Naive thymus-derived CD4-positive, alpha-beta T cell (primary cell): ENCODE results near the gene DPPA3. TPM values are rescaled to one million over a fixed set of nuclear protein-coding genes. Genes with fewer than 3 reads are reported as not detected.
"Not testable (repeated sequence)": the region's sequence is repeated elsewhere in the genome, so short reads cannot be mapped to it uniquely, and the experiment has no call there.

Experiments used
- ATAC-seq: fragments of 150-1000 bp; cut with Tn5 transposase; 2 replicates; pipeline ENCODE4 v1.10.0; 2021; ENCODE audit warnings: mild to moderate bottlenecking, moderate library complexity
- CTCF ChIA-PET: fragments of 350-600 bp; sonication (Branson Sonifier 250); formaldehyde crosslinking; loops from one replicate; lab custom pipeline; 2021; ENCODE audit warnings: antibody characterized with exemption; lab: Charles Lee
- POLR2A ChIA-PET: fragments of 350-600 bp; sonication (Branson Sonifier 250); formaldehyde crosslinking; loops from one replicate; lab custom pipeline; 2021; ENCODE audit warnings: antibody characterized with exemption, inconsistent platforms; lab: Charles Lee
- DNase-seq, 9 donors: peaks; one replicate each; pipeline versions ENCODE4 v3.0.0 to v3.0.0-alpha.2; 2020 to 2022; ENCODE audit warnings: mixed read lengths in 1 of 9
- H3K27ac ChIP-seq: one replicate; pipeline ENCODE4 v1.7.0; 2013; ENCODE audit warnings: mild to moderate bottlenecking, low read depth, low read length, moderate library complexity
- H3K27me3 ChIP-seq, 2 donors: one replicate each; pipeline ENCODE4 v1.7.0; 2013; ENCODE audit warnings: low read length in 2 of 2, mild to moderate bottlenecking in 2 of 2, moderate library complexity in 2 of 2; ENCODE audit not compliant: control insufficient read depth in 2 of 2, insufficient read depth in 2 of 2
- H3K36me3 ChIP-seq, 3 experiments: 1 replicate in 2 of 3; 2 replicates in 1 of 3; pipeline ENCODE4 v1.7.0; 2013; ENCODE audit warnings: low read length in 3 of 3, mild to moderate bottlenecking in 3 of 3, moderate library complexity in 1 of 3; ENCODE audit not compliant: insufficient read depth in 3 of 3, control insufficient read depth in 2 of 3
- H3K4me1 ChIP-seq, 2 donors: one replicate each; pipeline ENCODE4 v1.7.0; 2013; ENCODE audit warnings: low read length in 2 of 2, mild to moderate bottlenecking in 2 of 2, moderate library complexity in 1 of 2; ENCODE audit not compliant: control insufficient read depth in 2 of 2, insufficient read depth in 2 of 2
- H3K4me3 ChIP-seq: 2 replicates; pipeline ENCODE4 v1.7.0; 2013; ENCODE audit warnings: mild to moderate bottlenecking, low read length
- H3K9me3 ChIP-seq, 3 experiments: 1 replicate in 2 of 3; 2 replicates in 1 of 3; pipeline ENCODE4 v1.7.0; 2013; ENCODE audit warnings: low read length in 3 of 3; ENCODE audit not compliant: control insufficient read depth in 2 of 3
- H3K27ac Mint-ChIP-seq, 9 donors: one replicate each; pipeline ENCODE4 v1.8.0; 2020 to 2022; ENCODE audit warnings: mixed read lengths in 9 of 9, mild to moderate bottlenecking in 8 of 9, moderate library complexity in 5 of 9, inconsistent platforms in 2 of 9
- H3K27me3 Mint-ChIP-seq, 5 donors: one replicate each; pipeline ENCODE4 v1.8.0; 2021 to 2022; ENCODE audit warnings: mixed read lengths in 5 of 5, mild to moderate bottlenecking in 1 of 5
- H3K36me3 Mint-ChIP-seq, 5 donors: one replicate each; pipeline ENCODE4 v1.8.0; 2020 to 2022; ENCODE audit warnings: mixed read lengths in 5 of 5, mild to moderate bottlenecking in 3 of 5, inconsistent platforms in 1 of 5
- H3K4me1 Mint-ChIP-seq, 7 donors: one replicate each; pipeline ENCODE4 v1.8.0; 2020 to 2022; ENCODE audit warnings: mixed read lengths in 7 of 7, mild to moderate bottlenecking in 3 of 7, inconsistent platforms in 1 of 7
- H3K4me3 Mint-ChIP-seq, 10 donors: one replicate each; pipeline ENCODE4 v1.8.0; 2020 to 2022; ENCODE audit warnings: mild to moderate bottlenecking in 10 of 10, mixed read lengths in 10 of 10, moderate library complexity in 6 of 10, inconsistent platforms in 2 of 10
- H3K9me3 Mint-ChIP-seq, 11 donors: one replicate each; pipeline ENCODE4 v1.8.0; 2020 to 2022; ENCODE audit warnings: mixed read lengths in 11 of 11, mild to moderate bottlenecking in 4 of 11, inconsistent platforms in 1 of 11, moderate library complexity in 1 of 11
- intact Hi-C, 2 donors: fragments of 100-400 bp; cut with micrococcal nuclease; formaldehyde crosslinking; loops; one replicate each; pipeline ENCODE4 v1.15.1; 2023
- polyA plus RNA-seq, 2 donors: library from polyadenylated mRNA; unstranded; fragments of 300-500 nt; fragmentation: Illumina TruSeq; gene quantifications; one replicate each; pipeline ENCODE4 v1.2.3, GENCODE V29; 2021
- total RNA-seq, 6 experiments: library from RNA in 5 of 6; stranded (reverse) in 5 of 6; gene quantifications; 1 replicate in 5 of 6; 2 replicates in 1 of 6; pipeline ENCODE4 v1.2.3 and lab custom pipeline; 2021 to 2026

Gene DPPA3
- total and polyA plus RNA-seq, 7 experiments from 2014 or later, result not detected

GRCh38 chr12:7723926-7724325 lies 12.7 kb downstream of the DPPA3 start:
- no peak for ATAC-seq
- intact Hi-C loops, result no loop called here
- no peaks in the 10 kb centered on the region for H3K36me3 Mint-ChIP-seq
- no peak overlapping the region for H3K27ac Mint-ChIP-seq
- Histone ChIP-seq H3K9me3 (no peaks in the 10 kb centered on the region), H3K4me3 (no peak overlapping the region), H3K27me3 (no peaks in the 10 kb centered on the region), H3K27ac (no peak overlapping the region), H3K36me3 (no peaks in the 10 kb centered on the region), H3K4me1 (no peaks in the 10 kb centered on the region)
- peaks cover 0 to 22% (median 5%) of the 10 kb centered on the region in 5 donors for H3K27me3 Mint-ChIP-seq
- ChIA-PET POLR2A (no interaction called here), CTCF (no interaction called here)
- no peaks in the 10 kb centered on the region for H3K4me1 Mint-ChIP-seq
- no peak for DNase-seq
- no peak overlapping the region for H3K4me3 Mint-ChIP-seq
- peaks cover 0 to 4% (median 0%) of the 10 kb centered on the region in 11 donors for H3K9me3 Mint-ChIP-seq

GRCh38 chr12:7729746-7730145 lies 18.5 kb downstream of the DPPA3 start:
- no peak overlapping the region for H3K4me3 Mint-ChIP-seq
- Histone ChIP-seq H3K9me3 (no peaks in the 10 kb centered on the region), H3K27ac (no peak overlapping the region), H3K4me1 (no peaks in the 10 kb centered on the region), H3K36me3 (no peaks in the 10 kb centered on the region), H3K4me3 (no peak overlapping the region), H3K27me3 (no peaks in the 10 kb centered on the region)
- H3K4me1 Mint-ChIP-seq, result no peaks in the 10 kb centered on the region
- ChIA-PET POLR2A (no interaction called here), CTCF (no interaction called here)
- H3K27ac Mint-ChIP-seq, result no peak overlapping the region
- no peak for ATAC-seq
- no peak for DNase-seq
- intact Hi-C loops, result no loop called here
- H3K9me3 Mint-ChIP-seq, result peaks cover 0 to 4% (median 0%) of the 10 kb centered on the region in 11 donors
- peaks cover 0 to 12% (median 4%) of the 10 kb centered on the region in 5 donors for H3K27me3 Mint-ChIP-seq
- no peaks in the 10 kb centered on the region for H3K36me3 Mint-ChIP-seq

GRCh38 chr12:7730984-7731383 lies 19.8 kb downstream of the DPPA3 start:
- DNase-seq, H3K27me3 Mint-ChIP-seq, CTCF ChIA-PET, H3K4me1 Mint-ChIP-seq, intact Hi-C loops, H3K27me3 ChIP-seq, H3K27ac ChIP-seq, H3K9me3 Mint-ChIP-seq, POLR2A ChIA-PET, H3K9me3 ChIP-seq, ATAC-seq, H3K4me3 Mint-ChIP-seq, H3K4me3 ChIP-seq, H3K4me1 ChIP-seq, H3K36me3 ChIP-seq, H3K27ac Mint-ChIP-seq, H3K36me3 Mint-ChIP-seq: not testable (repeated sequence)

GRCh38 chr12:7731486-7731885 lies 20.3 kb downstream of the DPPA3 start:
- POLR2A ChIA-PET, result no interaction called here
- Histone ChIP-seq H3K9me3 (no peaks in the 10 kb centered on the region), H3K27ac (no peak overlapping the region), H3K4me3 (no peak overlapping the region), H3K27me3 (no peaks in the 10 kb centered on the region), H3K36me3 (no peaks in the 10 kb centered on the region), H3K4me1 (no peaks in the 10 kb centered on the region)
- peaks cover 0 to 4% (median 0%) of the 10 kb centered on the region in 5 donors for H3K27me3 Mint-ChIP-seq
- CTCF ChIA-PET, result no interaction called here
- H3K36me3 Mint-ChIP-seq, result no peaks in the 10 kb centered on the region
- DNase-seq, result no peak
- H3K4me1 Mint-ChIP-seq, result no peaks in the 10 kb centered on the region
- ATAC-seq, result no peak
- H3K4me3 Mint-ChIP-seq, result no peak overlapping the region
- intact Hi-C loops, result no loop called here
- H3K27ac Mint-ChIP-seq, result no peak overlapping the region
- peaks cover 0 to 4% (median 0%) of the 10 kb centered on the region in 11 donors for H3K9me3 Mint-ChIP-seq

- Histone ChIP-seq H3K27me3 (no peaks in the 10 kb centered on the region), H3K4me1 (no peaks in the 10 kb centered on the region), H3K4me3 (no peak overlapping the region), H3K27ac (no peak overlapping the region), H3K9me3 (no peaks in the 10 kb centered on the region), H3K36me3 (no peaks in the 10 kb centered on the region)
- intact Hi-C loops, result no loop called here
- ATAC-seq (no peak), DNase-seq (no peak)
- Mint-ChIP-seq H3K27ac (no peak overlapping the region), H3K36me3 (no peaks in the 10 kb centered on the region), H3K4me1 (no peaks in the 10 kb centered on the region), H3K4me3 (no peak overlapping the region), H3K27me3 (peaks cover 0 to 4% (median 0%) of the 10 kb centered on the region in 5 donors), H3K9me3 (peaks cover 0 to 4% (median 0%) of the 10 kb centered on the region in 11 donors)
- ChIA-PET CTCF (no interaction called here), POLR2A (no interaction called here)
Measured at GRCh38 chr12:7732993-7733392, 21.8 kb downstream of the DPPA3 start.

GRCh38 chr12:7747246-7747645 lies 36.0 kb downstream of the DPPA3 start, which contains the start of gene CLEC4C:
Gene CLEC4C, minus strand, starts transcription at chr12:7747375. Its CDS starts 27 bp downstream, at chr12:7747348.
- CTCF ChIA-PET, result no interaction called here

GRCh38 chr12:7748852-7749251 lies 37.6 kb downstream of the DPPA3 start:
- DNase-seq (no peak), ATAC-seq (no peak)
- H3K27ac Mint-ChIP-seq, result peak overlapping the region in 1 of 9 donors; percentile 9
- no peaks in the 10 kb centered on the region for H3K4me1 ChIP-seq
- no peaks in the 10 kb centered on the region for H3K9me3 ChIP-seq
- no peaks in the 10 kb centered on the region for H3K36me3 ChIP-seq
- intact Hi-C loops, result no loop called here
- peaks cover 0 to 4% (median 0%) of the 10 kb centered on the region in 11 donors for H3K9me3 Mint-ChIP-seq
- POLR2A ChIA-PET, result no interaction called here
- H3K36me3 Mint-ChIP-seq, result no peaks in the 10 kb centered on the region
- H3K27me3 ChIP-seq, result no peaks in the 10 kb centered on the region
- no peak overlapping the region for H3K27ac ChIP-seq
- peaks cover 0 to 2% (median 0%) of the 10 kb centered on the region in 7 donors for H3K4me1 Mint-ChIP-seq
- H3K4me3 ChIP-seq, result no peak overlapping the region
- CTCF ChIA-PET, result no interaction called here
- no peaks in the 10 kb centered on the region for H3K27me3 Mint-ChIP-seq
- no peak overlapping the region for H3K4me3 Mint-ChIP-seq

More at GRCh38 chr12:7747246-7747645, 36.0 kb downstream of the DPPA3 start, which contains the start of gene CLEC4C:
- no peaks in the 10 kb centered on the region for H3K27me3 Mint-ChIP-seq
- no peaks in the 10 kb centered on the region for H3K36me3 Mint-ChIP-seq
- H3K36me3 ChIP-seq, result no peaks in the 10 kb centered on the region
- H3K4me1 Mint-ChIP-seq, result peaks cover 0 to 2% (median 0%) of the 10 kb centered on the region in 7 donors
- H3K27ac ChIP-seq, result no peak within 1 kb of the TSS
- H3K27me3 ChIP-seq, result no peaks in the 10 kb centered on the region
- H3K4me3 Mint-ChIP-seq, result no peak within 1 kb of the TSS
- no peak within 1 kb of the TSS for H3K4me3 ChIP-seq
- no peak for DNase-seq
- POLR2A ChIA-PET, result no interaction called here
- no peak for ATAC-seq
- H3K9me3 ChIP-seq, result no peaks in the 10 kb centered on the region
- H3K27ac Mint-ChIP-seq, result peak within 1 kb of the TSS in 1 of 9 donors; percentile 59
- H3K9me3 Mint-ChIP-seq, result peaks cover 0 to 9% (median 2%) of the 10 kb centered on the region in 11 donors
- intact Hi-C loops, result no loop called here
- no peaks in the 10 kb centered on the region for H3K4me1 ChIP-seq
